Muscle layer of duodenum (tissue), 2 donors: ENCODE data around the gene C1QTNF1.

Experiments used
- H3K27ac ChIP-seq: one replicate; pipeline ENCODE4 v1.7.0; 2013; ENCODE audit warnings: mild to moderate bottlenecking, low read length
- H3K27me3 ChIP-seq: one replicate; pipeline ENCODE4 v1.7.0; 2013; ENCODE audit warnings: low read depth, mild to moderate bottlenecking, control low read depth, low read length
- H3K36me3 ChIP-seq, 2 donors: one replicate each; pipeline ENCODE4 v1.7.0; 2013; ENCODE audit warnings: low read length in 2 of 2, control low read depth in 1 of 2, mild to moderate bottlenecking in 1 of 2; ENCODE audit not compliant: insufficient read depth in 2 of 2, control insufficient read depth in 1 of 2
- H3K4me1 ChIP-seq, 2 donors: one replicate each; pipeline ENCODE4 v1.7.0; 2013; ENCODE audit warnings: low read length in 2 of 2, mild to moderate bottlenecking in 2 of 2, control low read depth in 1 of 2, moderate library complexity in 1 of 2; ENCODE audit not compliant: insufficient read depth in 2 of 2, control insufficient read depth in 1 of 2
- H3K4me3 ChIP-seq, 2 donors: one replicate each; pipeline ENCODE4 v1.7.0; 2013; ENCODE audit warnings: low read length in 2 of 2, low read depth in 1 of 2, mild to moderate bottlenecking in 1 of 2
- H3K9me3 ChIP-seq, 2 donors: one replicate each; pipeline ENCODE4 v1.7.0; 2013; ENCODE audit warnings: low read length in 2 of 2, control low read depth in 1 of 2, mild to moderate bottlenecking in 1 of 2; ENCODE audit not compliant: control insufficient read depth in 1 of 2
- donor health status: healthy.

C1QTNF1 gene

GRCh38 chr17:79009397-79010303 is 14.3 kb upstream of the C1QTNF1 start, which contains the start of gene CANT1:
TSS of gene CANT1 (minus strand) at chr17:79009764. CDS start at chr17:78997622, 12,142 bp downstream.
- Histone ChIP-seq H3K27ac (peak within 1 kb of the TSS; percentile 76), H3K4me3 (peak within 1 kb of the TSS; percentile 86 to 88), H3K9me3 (no peaks in the 10 kb centered on the region), H3K36me3 (no peaks in the 10 kb centered on the region), H3K4me1 (peaks cover 11 to 20% of the 10 kb centered on the region in 2 donors), H3K27me3 (no peaks in the 10 kb centered on the region)

GRCh38 chr17:79010304-79010646 is 13.7 kb upstream of the C1QTNF1 start:
- H3K4me3 ChIP-seq: peak overlapping the region; percentile 70 to 86
- peaks cover 11 to 20% of the 10 kb centered on the region in 2 donors for H3K4me1 ChIP-seq
- peak overlapping the region; percentile 63 for H3K27ac ChIP-seq

GRCh38 chr17:79011451-79012147 is 12.4 kb upstream of the C1QTNF1 start:
- no peak overlapping the region for H3K27ac ChIP-seq

More at GRCh38 chr17:79010304-79010646, 13.7 kb upstream of the C1QTNF1 start:
- H3K9me3 ChIP-seq: no peaks in the 10 kb centered on the region
- H3K27me3 ChIP-seq: no peaks in the 10 kb centered on the region
- no peaks in the 10 kb centered on the region for H3K36me3 ChIP-seq

GRCh38 chr17:79012563-79013134 is 11.3 kb upstream of the C1QTNF1 start:
- Histone ChIP-seq H3K27me3 (no peaks in the 10 kb centered on the region), H3K27ac (no peak overlapping the region), H3K4me3 (no peak overlapping the region), H3K9me3 (no peaks in the 10 kb centered on the region), H3K4me1 (peaks cover 11 to 14% of the 10 kb centered on the region in 2 donors), H3K36me3 (no peaks in the 10 kb centered on the region)

More at GRCh38 chr17:79011451-79012147, 12.4 kb upstream of the C1QTNF1 start:
- H3K4me1 ChIP-seq: peaks cover 11 to 20% of the 10 kb centered on the region in 2 donors
- no peak overlapping the region for H3K4me3 ChIP-seq
- no peaks in the 10 kb centered on the region for H3K27me3 ChIP-seq
- no peaks in the 10 kb centered on the region for H3K9me3 ChIP-seq
- no peaks in the 10 kb centered on the region for H3K36me3 ChIP-seq

- no peaks in the 10 kb centered on the region for H3K36me3 ChIP-seq
- H3K4me3 ChIP-seq: no peak overlapping the region
- no peak overlapping the region for H3K27ac ChIP-seq
- no peaks in the 10 kb centered on the region for H3K9me3 ChIP-seq
- no peaks in the 10 kb centered on the region for H3K27me3 ChIP-seq
- H3K4me1 ChIP-seq: peaks cover 0 to 4% of the 10 kb centered on the region in 2 donors
Measured at GRCh38 chr17:79014158-79014758, 9.7 kb upstream of the C1QTNF1 start.

GRCh38 chr17:79017546-79018369 is 6.2 kb upstream of the C1QTNF1 start:
- H3K9me3 ChIP-seq: no peaks in the 10 kb centered on the region
- H3K4me3 ChIP-seq: no peak overlapping the region
- H3K27me3 ChIP-seq: no peaks in the 10 kb centered on the region
- H3K4me1 ChIP-seq: peaks cover 8% of the 10 kb centered on the region in 2 donors
- H3K36me3 ChIP-seq: no peaks in the 10 kb centered on the region
- no peak overlapping the region for H3K27ac ChIP-seq

- Histone ChIP-seq H3K36me3 (no peaks in the 10 kb centered on the region), H3K4me3 (no peak overlapping the region), H3K9me3 (no peaks in the 10 kb centered on the region), H3K27me3 (no peaks in the 10 kb centered on the region), H3K27ac (no peak overlapping the region), H3K4me1 (peaks cover 8 to 10% of the 10 kb centered on the region in 2 donors)
Measured at GRCh38 chr17:79018370-79018695, 5.6 kb upstream of the C1QTNF1 start.

- no peaks in the 10 kb centered on the region for H3K27me3 ChIP-seq
- H3K9me3 ChIP-seq: no peaks in the 10 kb centered on the region
- no peaks in the 10 kb centered on the region for H3K36me3 ChIP-seq
- H3K27ac ChIP-seq: peak overlapping the region; percentile 39
- peaks cover 8 to 15% of the 10 kb centered on the region in 2 donors for H3K4me1 ChIP-seq
- no peak overlapping the region for H3K4me3 ChIP-seq
Measured at GRCh38 chr17:79019261-79019631, 4.7 kb upstream of the C1QTNF1 start.

- Histone ChIP-seq H3K27me3 (no peaks in the 10 kb centered on the region), H3K9me3 (no peaks in the 10 kb centered on the region), H3K36me3 (no peaks in the 10 kb centered on the region), H3K27ac (peak overlapping the region; percentile 39), H3K4me3 (peak overlapping the region; percentile 38 to 45), H3K4me1 (peaks cover 8 to 19% of the 10 kb centered on the region in 2 donors)
Measured at GRCh38 chr17:79019632-79020584, 4.1 kb upstream of the C1QTNF1 start.
